ENCODE results near the gene PCNX1.
"Not testable (repeated sequence)": the region's sequence is repeated elsewhere in the genome, so short reads cannot be mapped to it uniquely, and the experiment has no call there.

Gene PCNX1

DNA sequence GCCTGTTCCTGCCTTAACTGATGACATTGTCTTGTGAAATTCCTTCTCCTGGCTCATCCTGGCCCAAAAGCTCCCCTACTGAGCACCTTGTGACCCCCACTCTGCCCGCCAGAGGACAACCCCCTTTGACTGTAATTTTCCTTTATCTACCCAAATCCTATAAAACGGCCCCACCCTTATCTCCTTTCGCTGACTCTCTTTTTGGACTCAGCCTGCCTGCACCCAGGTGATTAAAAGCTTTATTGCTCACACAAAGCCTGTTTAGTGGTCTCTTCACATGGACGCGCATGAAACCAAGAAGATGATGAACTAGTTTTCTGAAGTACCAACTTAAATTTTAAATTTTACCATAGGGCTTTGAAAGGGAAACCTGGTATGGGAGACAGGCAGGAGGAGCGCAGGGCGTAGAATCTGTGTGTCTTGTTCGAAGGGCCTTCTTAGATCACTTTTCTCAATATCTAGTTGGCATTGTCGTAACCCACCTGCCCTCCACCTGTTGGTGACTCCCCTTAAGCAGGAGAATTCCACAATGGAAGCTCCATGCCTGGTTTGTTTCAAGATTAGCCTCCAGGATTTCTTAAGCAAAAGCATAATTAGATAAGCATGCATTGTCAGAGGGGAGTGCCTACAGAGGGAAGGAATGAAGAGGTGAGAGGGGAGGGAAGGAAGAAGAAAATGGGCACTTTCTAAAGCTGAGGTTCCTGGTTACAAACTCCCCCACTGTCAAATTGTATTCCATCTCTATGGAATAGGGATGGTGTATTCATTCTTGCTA, 222.6 kb downstream of the PCNX1 start:
- not testable (repeated sequence) for DNase-seq (ENCODE audit: low read depth)

DNA sequence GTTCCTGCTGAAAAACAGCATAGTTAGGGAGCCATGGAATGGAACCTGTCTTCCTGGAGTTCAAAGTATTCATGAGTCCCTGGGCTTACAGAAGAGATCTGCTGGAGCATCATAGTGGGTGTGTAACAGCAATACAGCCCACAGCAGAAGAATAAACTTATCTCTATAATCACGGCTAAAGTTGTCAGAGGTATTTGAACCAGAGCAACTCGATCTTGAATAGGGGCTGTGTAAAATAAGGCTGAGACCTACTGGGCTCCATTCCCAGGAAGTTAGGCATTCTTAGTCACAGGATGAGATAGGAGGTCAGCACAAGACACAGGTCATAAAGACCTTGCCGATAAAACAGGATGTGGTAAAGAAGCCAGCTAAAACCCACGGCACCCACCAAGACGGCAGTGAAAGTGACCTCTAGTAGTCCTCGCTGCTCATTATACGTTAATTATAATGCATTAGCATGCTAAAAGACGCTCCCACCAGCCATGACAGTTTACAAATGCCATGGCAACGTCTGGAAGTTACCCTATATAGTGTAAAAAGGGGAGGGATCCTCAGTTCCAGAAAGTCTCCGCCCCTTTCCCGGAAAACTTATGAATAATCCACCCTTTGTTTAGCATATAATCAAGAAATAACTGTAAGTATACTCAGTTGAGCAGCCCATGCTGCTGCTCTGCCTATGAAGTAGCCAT, 223.4 kb downstream of the PCNX1 start:
- DNase-seq (ENCODE audit: low read depth): no peak

DNA sequence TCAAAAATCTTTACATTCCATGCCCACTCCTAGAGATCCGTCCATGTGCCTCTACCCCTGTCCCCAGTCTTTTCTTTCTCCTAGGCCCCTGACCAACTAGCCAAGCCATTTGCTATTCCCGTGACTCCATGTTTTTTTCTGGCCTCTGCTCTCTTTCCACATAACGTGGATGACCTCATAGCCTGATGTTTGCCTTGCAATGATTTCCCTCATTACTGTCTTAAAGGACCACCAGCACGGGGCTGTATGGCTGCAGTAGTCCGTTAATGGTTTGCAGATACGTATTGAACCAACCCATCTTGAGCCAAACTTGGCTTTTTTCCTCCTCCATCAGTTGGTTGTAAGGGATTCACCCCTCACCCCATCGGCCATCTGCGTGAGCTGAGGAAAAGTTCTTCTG, 226.0 kb downstream of the PCNX1 start:
- no peak for DNase-seq (ENCODE audit: low read depth)

DNA sequence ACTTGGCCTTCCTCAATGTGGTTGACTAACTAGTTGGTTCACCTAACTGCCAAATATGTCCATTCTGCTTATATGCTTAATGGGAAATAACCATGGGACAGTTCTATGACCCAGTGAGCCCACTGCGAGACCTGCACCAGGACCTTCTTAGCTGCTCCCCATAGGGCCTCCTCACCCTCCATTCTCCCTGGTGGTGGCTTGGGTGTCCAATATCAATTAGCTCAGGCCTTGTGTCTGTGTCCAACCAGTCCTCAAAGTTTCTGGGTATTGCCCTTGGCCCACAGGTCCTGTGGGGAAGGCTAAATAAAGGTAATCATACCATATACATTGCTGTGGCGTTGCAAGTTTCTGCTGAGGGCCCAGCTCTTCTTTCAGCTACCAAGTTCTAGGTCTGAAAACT, 228.2 kb downstream of the PCNX1 start:
- DNase-seq (ENCODE audit: low read depth): no peak

DNA sequence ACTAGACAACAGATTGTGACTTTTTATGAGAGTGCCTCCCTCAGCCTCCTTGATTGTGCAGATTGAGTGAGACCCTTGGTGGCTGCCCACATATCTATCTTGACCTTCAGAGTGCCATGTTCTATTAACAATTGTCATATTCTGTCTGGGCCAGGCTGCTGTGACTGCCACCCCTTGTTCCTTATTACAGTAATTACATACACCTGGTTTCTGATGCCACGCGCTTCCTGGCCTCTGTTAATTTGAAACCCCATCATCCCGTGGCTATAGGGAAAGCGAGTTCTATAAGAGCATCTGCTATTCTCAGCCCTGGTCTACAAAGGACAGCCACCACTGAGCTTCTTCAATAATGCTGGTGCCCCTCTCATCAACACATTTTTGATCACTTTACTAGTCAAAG, 228.7 kb downstream of the PCNX1 start:
- DNase-seq (ENCODE audit: low read depth): no peak

DNA sequence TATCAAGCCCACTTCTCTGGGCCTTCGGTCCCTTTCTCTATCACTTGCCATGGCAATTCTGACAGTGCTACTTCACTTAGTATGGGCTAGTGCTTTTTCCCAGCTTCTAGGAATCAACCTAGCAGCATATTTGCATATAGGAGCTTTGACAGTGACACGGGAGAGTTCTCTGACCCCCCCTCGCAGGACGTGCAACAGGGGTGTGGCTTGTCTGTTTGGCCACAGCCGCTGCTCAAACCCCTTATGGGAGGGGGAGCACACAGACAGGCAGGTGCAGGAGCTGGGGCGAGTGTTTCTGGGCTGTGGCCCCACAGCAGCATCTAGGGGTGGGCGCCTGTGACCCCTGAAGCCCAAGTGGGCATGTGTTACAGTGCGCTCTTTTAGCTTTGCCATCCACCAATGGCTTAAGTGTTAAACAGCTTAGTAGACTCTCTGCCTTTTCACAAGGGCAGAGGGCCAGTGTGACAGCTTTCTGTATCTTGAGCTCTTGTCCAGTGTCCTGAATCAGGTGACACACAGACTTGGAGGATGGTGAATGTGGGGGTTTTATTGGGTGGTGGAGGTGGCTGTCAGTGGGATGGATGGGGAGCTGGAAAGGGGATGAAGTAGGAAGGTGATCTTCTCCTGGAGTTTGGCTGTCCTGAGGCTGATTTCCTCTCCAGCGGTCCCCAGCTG, 229.3 kb downstream of the PCNX1 start:
- no peak for DNase-seq (ENCODE audit: low read depth)

DNA sequence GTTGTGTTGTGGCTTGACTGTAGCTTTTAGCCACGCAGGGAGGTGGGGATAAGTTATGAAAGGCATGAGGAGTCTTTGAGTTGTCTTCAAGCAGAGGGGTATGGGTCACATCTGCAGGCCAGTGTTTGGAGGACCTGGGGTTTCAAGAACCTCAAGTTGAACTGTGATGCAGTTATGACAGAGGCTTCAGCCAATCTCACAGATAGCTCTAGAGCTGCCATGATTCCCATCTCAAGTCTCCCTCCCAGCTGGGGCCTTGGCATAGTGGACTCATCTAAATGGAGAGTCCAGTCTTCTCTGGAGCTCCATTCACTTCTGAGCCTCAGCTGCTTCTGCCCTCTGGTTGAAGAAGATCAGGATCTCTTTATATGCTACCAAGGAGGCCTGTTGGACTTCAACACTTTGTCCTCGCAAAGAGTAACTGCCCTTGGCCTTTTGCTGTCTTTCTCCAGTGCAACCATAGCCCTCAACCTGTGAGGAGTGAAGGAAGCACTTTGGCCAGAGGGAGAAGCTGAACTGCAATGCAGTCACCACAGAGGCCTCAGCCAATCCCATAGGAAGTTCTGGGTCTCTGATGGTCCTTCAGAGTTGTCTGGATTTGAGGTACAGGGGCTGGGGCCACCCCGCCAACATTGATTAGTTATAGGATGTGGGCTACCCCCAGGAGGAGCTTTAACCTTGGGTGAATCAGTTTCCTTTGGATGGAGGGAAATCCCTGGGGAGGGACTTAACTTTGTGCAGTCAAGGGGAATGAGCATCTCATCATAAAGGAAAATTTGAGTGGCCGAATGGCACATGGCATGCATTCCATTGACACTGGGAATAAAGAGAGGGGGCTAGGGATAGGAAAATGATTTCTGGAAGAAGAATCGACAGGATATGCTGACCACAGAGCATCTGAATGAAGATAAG, 230.5 kb downstream of the PCNX1 start:
- no peak for DNase-seq (ENCODE audit: low read depth)

DNA sequence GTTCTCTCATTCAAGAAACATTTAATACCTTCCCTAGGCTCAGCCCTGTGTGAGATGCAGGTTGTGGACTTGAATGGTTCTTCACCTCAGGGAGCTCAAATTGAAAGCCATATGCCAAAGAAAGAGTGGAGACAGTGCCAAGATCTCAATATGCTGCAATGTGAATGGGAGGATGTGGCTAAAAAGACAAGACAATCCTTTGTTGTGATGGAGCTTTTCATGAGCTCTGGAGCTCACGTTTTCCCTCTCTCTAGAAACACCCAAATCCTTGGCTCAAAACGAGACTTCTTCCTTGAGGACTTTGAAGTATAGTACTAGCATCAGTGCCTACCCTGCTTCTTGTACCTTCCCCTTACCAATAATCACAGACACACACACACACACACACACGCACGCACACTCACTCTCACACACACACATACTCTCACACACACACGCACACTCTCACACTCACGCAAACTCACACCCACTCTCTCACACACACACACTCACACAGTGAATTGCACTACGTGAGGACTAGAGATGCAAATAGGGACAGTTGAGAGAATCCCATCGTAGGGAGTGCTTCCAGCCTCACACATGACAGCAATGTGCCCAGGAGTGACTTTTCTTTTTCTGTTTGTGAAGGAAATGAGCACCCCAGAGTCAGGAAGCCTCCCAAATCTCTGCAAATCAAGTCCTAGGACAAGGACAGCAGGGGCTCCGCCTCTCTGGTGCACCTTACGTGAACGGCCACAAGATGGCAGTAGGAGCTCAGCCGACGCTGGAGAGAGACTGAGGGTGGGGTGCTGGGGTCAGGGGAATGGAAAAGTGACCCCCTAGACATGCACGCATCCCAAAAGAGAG, 231.4 kb downstream of the PCNX1 start:
- DNase-seq (ENCODE audit: low read depth): peak; percentile 34

DNA sequence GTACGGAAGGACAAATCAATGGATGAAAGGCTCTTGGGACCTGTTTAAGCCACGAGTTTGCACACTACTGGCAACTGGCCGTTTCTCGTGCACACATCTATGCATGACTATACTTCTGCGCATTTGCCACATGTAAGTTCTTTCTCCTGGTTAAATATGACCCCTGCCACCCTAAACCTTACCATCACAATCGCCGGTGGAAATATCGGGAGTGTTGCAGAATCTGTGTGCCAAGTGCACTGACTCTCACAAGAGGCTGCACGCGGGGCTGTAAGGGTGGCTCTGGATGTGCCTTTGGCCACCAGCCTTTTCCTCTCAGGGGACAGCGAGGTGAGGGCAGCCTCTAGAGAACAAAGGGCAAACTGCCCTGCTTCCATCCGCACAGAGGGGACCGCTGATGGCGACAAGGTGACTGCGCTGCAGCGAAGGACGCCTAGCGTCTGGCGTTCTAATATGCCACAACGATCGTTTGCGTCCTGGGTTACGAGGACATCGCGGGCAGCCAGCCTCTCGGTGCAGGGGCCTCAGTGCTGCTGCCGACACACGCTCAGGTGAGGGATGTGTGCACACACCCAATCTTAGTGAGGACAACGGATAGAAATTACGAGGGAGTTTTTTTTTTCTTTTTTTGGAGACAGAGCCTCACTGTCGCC, 232.2 kb downstream of the PCNX1 start:
- no peak for DNase-seq (ENCODE audit: low read depth)

DNA sequence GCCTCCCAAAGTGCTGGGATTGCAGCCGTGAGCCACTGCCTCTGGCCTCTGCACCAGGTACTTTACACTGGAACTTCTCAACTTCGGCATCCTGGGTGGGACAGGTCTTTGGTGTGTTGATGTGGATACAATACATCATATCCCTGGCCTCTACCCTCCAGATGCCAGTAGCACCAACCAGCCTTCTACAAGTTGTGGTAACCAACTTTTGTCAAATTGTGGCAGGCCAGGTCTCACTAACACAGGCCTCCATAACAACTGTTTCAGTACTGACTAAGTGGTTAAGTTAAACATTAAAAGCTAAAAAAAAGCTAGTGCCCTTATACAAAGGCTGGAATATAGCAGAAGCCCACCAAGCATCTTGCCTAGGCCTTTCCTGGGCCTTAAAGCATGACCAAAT, 232.9 kb downstream of the PCNX1 start:
- DNase-seq (ENCODE audit: low read depth): no peak

DNA sequence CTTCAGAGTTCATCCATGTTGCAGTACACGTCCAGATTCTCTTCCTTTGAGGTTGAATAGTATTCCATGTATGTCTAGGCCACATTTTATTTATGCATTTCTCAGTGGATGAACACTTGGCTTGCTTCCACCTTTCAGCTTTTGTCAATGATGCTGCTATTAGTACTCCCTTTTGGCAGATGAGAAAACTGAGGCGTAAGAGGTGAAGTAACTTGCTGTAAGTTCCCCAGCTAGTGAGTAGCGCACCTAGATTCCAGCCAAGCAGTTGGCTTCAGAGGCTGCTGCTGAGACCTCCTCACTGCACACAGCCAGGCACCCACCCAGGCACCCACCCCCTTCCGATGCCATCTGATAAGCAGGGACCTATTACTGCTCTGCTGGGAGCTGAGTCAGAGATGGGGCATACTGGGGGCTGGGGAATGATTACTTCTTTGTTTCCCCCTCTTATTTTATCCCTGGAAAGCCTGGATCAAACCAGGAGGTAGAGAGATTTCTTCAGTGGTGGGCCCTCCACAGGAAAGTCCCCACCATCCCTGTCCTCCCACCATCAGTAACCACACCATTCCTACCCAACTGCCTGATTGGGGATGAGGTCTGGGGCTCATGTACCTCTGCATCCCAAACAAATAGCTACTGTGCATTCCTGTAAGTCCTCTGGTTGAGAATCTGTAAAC, 234.6 kb downstream of the PCNX1 start:
- DNase-seq (ENCODE audit: low read depth): no peak

DNA sequence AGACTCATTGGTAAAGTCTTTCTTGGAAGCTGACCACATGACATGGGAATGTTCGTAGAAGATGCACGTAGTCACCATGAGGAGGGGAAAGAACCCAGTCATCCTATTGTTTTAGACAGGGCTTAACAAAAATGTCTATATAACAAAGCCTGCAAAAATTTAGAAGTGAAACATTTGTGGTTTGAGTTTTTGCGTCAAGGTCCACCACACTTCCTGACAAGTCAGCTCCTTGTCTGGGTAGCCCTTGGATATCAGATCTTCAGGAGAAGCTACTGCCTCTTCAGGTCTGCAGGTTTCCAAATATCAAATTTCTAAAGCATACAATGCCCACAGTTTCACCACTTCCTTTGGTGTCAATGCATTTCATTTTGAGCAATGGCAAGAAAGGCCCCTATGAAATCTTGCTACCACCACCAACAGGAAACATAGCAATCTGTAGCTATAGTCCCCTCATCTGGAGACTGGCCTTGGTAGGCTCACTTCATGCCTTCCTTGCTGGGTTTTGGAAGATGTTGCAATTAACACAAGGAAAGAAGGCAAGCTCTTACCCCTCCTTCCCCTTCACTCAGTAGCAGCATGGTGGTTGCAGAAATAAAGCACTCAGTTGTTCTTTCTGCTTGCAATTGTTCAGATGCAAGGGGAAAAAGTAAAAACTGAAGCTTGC, 235.2 kb downstream of the PCNX1 start:
- no peak for DNase-seq (ENCODE audit: low read depth)

DNA sequence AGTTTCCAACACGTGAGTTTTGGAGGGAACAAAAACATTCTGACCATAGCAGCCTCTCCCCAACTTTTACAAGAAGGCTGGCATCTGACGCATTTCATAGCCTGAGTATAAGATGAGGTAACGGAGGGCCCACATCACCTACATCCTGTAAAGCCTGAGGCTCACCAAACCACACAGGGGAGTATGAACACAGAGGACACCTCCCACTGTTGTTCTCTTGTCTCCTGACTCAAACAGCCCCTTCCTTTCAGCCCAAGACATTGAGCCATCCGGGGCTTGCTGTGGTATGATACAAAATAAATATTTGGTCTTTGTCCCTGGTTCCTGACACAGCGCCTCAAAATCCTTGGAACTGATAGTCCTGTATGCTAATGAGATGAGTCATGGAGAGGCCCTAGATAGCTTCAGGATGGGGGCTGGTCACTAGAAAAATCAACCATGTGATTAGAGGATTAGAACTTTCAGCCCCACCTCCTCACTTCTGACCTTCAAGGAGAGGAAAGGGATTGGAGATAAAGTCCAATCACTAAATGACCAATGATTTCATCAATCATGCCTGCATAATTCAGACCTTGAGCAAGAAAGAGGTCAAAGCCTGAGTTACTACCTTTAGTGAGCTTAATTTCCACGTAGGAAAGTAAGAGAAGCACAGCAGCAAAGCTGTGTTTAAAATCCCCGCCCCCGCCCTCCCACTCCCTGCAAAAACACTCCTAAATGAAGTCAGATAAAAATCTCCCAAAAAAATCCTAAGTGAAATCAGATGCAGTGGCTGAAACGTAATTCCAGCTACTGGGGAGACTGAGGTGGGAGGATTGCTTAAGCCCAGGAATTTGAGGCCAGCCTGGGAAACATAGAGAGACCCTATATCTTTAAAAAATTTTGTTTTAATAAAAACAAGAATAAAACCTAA, 236.4 kb downstream of the PCNX1 start:
- DNase-seq (ENCODE audit: low read depth): no peak

DNA sequence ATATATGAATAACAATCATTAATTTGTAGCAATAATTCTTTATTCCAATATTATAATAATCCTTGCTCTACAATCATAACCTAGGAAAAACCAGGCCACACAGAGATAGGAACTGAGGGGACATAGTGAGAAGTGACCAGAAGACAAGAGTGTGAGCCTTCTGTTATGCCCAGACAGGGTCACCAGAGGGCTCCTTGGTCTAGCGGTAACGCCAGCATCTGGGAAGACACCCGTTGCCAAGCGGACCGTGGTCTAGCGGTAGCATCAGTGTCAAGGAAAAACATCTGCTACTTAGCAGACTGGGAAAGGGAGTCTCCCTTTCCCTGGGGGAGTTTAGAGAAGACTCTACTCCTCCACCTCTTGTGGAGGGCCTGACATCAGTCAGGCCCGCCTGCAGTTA, 240.1 kb downstream of the PCNX1 start:
- not testable (repeated sequence) for DNase-seq (ENCODE audit: low read depth)

DNA sequence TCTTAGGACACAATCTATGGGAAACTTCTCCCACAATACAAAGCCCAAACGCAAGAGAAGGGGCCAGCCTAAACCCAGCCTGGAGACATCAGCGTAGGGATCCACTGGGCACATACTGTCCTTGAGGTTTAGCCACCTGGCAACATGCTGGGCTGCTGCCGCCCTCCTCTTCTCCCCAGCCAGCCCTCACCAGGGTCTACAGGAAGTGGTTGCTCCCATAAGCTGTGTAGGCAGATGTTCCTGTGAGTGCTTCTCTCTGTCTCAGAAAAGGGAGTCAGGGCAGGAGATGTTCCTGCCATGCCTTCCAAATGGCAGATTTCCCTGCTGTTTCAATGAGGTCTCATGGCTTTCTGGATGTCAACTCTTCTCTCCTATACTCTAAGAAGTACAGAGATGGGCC, 241.4 kb downstream of the PCNX1 start:
- DNase-seq (ENCODE audit: low read depth): no peak

DNA sequence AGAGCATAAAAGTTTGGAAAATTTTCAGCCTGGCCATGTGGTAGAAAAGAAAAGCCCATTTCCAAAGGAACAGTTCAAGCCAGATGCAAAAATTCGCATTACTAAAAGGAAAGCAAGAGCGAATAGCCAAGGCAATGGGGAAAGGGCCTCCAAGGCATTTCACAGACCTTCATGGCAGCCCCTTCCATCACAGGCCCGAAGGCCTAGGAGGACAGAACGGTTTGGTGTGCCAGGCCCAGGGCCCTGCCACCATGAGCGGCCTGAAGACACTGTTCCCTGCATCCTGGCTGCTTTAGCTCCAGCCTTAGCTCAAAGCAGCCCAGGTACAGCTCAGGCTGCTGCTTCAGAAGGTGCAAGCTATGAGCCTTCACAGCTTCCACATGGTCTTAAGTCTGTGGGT, 243.5 kb downstream of the PCNX1 start:
- DNase-seq (ENCODE audit: low read depth): no peak

DNA sequence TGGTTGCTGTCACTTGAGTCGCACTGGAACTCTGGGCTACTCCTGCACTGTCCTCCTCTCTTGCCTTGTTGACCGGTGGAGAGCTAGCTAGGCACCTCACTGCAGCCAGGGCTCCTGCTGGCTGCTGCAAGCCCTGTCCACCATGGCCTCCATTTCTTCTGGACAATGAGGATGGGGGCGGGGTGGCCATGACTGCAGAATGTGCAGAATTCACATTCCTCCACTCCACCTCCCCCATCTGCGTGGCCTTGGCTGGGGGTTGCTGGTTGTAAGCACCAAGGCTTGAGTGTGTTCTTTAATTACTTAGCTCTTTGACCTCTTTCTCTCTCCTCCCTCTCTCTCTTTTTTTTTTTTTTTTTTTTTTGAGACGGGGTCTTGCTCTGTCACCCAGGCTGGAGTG, 248.5 kb downstream of the PCNX1 start:
- DNase-seq (ENCODE audit: low read depth): no peak

DNA sequence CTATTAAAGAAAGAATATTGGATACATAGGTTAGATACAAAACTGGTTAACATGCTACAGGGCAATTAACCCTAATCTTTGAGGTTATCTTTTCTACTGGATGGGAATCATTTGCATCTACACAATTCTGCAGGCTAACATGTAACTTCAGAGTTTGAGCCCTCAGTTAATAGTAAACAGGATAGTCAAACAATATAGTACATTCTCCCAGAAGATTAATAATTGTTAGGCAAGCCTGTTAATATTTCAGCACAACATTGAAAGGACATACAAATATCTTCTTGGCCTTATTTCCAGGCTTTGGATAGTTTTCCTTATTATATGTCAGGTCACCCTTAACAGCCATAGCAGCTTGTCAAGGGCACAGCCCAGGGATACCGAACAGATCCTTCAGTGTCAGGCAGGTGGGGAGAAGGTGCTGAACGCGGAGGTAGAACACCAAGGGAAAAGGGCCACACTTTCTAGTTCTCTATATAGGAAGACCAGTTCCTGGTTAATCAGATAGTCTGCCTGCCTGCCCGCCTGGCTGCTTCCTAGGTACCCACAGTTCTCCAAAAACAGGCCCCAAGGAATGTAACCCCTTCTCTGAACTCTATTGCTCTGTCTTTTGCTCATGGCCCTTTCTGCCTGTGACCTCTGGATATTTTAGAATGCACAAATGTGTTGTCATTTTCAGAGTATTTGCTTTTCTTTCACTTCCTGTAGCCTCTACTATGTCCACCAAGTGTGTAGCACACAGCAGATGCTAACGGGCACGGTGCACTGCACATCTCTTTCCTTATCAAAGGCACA, 256.0 kb downstream of the PCNX1 start:
- DNase-seq (ENCODE audit: low read depth): no peak

Measured in activated T-helper 9 cell treated with anti-CD3 and anti-CD28 coated beads, Interleukin-2, amount 50 U/mL, for 16 hours (primary cell).